HG02610 (cell line): ENCODE measurements around the gene PLXNA4.

ENCODE experiments used
- ATAC-seq: cut with Tn5 transposase; IDR thresholded peaks from one replicate; pipeline ENCODE4 v1.9.1; 2021; ENCODE audit warnings: mild to moderate bottlenecking, moderate library complexity; ENCODE audit not compliant: unreplicated experiment

Gene PLXNA4

DNA sequence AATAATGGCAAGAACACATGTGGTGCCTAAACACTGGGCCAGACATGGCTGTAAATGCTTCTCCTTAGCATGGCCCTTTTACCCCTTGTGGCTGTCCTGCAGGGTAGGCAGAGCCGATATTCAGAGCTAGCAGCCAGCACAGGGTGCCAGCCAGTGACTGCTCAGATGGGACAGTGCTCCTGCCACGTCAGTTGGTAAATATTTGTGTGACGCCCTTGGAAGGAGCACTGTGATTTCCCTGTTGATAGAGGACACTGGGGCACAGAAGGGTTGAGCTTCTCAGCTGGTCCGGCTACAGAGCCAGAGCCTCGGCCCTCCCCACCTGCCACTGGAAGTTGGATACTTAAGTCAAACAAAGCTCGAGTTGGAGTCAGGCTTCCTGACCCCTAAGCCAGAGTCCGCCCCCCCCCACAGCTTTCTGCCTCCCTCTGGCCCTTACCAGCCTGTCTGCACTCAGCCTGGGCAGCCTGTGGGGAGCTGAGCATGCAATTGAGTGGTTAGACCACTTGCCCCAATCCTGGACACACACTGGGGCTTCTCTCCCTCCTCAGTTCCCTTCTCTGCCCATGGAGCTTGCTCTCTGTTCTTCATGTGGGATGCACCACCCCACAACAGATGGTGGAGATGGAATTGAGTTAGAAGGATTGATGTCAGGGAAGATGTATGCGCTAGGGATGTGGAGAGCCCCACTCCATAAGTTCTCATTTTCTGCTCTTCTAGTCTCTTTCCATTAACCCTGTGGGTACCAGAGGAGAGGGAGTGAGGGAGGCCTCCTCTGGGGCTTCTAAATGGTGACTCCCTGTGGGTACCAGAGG is 350.8 kb downstream of the PLXNA4 start:
- ATAC-seq, result no peak

DNA sequence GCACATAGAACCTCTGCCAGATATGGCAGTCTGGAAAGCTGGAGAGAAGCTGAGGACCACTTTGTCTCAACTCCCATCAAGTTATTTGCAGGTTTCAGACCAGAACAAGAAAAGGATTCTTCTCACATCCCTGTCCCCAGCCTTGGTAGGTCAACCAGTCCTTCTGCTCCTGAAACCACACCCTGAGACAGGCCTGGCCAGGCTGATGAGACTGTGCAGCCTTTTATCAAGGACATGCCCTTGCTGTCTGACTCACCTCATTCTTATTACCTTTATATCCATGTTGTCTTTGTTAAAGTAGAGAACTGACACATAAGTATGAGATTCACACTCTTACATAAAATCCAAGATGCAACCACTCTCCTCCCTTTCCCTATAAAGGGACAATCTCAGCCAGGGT is 354.9 kb downstream of the PLXNA4 start:
- no peak for ATAC-seq

DNA sequence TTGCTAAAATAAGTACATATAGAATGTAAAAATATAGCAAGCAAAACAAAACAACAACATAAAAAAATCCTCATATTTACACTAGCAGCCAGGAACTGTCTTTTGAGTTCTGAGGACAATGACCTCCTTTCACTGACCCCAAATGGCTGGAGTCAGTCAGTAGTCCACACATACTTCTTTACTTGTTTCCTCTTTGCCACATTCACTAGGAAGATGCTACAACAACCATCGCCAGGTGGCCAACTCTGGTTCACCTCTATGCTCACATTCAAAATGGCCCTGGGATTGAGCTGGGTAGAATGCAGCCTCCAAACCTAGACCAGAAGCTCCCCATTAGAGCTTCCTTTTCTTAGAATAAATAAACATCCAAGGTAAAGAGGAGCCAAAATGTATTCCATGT is 356.2 kb downstream of the PLXNA4 start:
- ATAC-seq, result no peak

DNA sequence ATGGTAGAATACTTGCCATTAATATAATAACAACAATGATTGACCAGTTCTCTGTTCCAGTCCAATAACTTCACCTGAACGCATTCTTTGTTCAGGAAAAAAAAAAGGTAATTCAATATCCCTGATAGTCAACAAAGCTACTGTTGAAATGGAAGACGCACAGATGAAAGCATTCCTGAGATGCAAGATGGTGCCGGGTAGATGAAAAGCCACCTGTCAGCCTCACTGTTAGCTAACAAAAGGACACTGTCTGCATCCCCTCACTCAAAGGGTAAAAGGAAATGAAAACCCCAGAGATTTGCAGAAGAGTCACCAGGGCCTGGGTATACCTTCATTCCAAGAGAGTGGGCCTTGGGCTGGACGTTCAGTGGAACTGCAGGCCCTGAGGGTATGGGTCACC is 357.4 kb downstream of the PLXNA4 start:
- ATAC-seq, result no peak

DNA sequence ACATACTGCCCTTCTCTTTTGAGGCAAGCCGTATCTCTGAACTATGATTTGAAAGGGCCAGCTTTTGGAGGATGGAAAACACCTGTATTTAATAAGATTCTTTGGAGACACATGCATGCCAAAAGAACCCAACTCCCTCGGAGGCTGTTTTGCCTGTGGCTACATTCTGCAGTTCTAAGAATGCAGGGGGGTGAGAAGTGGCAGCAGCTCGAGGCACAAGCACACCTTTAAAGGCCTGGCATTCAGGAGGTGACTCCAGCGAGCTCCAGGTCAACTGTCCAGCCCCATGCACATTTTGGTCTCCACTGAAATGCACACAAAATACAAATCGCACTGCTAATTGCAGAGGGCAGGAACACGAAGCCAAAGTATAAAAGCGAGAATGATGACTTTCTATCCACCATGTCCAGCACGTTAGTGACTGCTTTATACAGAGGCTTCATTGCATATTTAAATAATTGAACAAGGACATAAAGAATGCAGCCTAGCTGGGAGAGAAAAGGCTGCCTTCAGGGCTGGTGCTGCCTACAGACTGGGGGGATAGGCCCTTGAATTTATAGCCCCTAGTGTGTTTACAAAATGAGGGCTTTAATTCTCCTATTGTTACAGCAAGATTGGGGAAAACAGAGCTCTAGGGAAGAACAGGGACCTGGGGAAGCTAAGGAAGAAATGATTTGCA is 359.3 kb downstream of the PLXNA4 start:
- ATAC-seq, result no peak

DNA sequence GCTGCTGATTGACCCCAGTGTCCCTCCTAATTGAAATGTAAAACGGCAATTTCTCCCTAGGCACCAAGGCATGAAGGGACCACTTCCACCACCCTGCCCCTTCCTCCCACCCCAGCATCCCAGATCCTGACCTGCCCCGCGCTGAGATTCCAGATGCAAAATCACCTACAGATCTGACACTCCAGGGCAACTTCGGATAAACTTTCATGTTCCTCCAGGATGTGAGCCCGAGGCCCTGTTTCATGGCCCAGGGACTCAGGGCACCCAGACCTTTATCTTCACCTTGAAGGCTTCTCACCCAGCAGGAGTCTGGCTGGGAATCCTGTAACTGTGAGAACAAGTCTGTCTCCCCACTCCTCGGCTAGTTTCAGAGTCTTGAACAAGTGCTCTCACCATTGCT is 361.8 kb downstream of the PLXNA4 start:
- ATAC-seq, result no peak

DNA sequence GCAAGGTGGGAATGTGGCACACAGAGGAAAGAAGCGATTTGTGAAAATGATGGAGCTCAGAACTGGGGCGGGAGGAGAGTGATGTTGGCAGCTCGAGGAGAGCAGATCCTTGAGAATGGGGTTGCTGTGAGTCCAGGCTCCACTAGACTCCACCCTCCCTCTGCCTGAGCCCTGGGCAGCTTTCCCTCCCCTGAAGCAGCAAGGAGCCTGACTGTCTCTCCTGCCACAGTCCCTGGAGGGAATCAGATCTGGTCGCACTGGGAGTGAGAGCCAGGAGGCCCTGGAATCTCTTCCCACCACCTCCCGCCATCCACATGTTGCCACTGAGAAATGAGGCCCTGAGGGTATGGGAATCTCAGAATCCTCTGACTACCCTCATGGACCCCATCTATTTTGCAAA is 362.7 kb downstream of the PLXNA4 start:
- ATAC-seq, result no peak

DNA sequence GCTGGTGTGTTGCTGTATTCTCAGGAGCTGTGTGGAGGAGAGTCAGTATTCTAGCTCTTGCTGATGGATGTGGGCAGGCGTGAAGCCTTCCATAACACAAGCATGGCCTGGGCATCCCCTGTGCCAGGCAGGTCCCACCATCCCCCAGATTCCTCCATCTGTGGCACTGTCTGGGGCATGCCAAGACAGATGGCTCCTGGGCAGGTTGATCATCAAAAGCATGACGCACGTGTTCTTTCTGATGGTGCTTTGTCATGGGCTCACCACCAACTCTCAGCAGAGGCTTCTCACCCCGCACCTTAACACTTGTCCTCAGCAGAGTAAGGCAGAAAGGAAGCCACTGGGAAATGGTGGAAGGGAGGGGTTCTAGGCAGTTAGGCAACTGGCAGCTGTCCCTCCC is 364.3 kb downstream of the PLXNA4 start:
- no peak for ATAC-seq

DNA sequence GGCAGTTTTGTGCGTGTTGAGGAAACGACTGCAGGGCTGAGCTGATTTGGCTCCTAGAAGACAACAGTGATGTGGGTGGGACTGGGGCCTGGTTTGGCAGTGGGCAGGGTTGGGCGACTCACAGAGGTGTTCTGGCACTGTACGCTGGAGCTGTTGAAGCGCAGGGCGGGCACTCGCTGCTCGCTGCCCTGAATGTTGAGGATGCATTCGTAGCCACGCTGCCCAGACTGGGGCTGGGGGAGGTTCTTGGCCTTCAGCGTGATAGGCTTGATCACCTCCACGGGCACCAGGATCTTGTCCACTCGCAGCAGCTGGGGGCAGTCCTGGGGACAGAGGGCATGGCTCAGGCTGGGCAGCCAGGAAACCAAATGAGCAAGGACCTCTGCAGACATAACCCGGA is 365.4 kb downstream of the PLXNA4 start:
- no peak for ATAC-seq

DNA sequence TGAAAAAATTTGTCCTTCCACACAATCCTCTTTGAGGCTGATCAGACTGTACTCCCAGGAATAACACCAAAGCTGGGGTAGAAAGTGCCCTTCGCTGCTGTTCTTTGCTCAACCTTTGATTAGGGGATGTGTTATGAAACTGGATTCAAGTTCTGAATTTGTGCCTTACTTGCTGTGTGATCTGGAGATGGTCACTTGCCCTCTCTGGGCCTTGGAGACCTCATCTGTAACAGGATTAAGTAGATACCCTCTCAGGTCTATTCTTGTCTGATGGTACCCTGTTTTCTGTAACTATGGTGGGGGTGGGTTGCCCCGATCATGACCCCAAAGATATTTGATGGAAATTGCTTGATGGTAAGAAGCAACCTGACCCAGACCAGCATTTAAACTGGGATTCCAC is 368.5 kb downstream of the PLXNA4 start:
- no peak for ATAC-seq

DNA sequence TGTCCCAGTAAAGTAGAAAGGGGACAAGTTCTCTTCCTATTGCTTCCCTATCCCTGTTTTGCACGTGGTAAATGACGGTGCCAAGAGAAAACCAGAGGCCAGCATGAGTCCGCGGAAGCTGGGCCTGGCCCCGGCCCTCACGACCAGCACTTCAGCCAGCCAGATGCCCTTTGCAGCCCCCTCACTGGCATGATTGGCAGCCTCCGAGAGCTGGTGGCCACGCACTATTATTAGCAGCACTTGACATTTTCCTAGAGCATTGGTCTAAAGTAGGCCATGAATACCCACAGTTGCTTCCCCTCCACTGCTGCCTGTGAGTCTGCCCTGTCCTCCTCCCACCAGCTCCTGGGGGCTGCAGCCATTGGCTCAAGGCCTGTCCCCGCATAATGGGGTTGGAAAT is 369.1 kb downstream of the PLXNA4 start:
- ATAC-seq, result no peak

DNA sequence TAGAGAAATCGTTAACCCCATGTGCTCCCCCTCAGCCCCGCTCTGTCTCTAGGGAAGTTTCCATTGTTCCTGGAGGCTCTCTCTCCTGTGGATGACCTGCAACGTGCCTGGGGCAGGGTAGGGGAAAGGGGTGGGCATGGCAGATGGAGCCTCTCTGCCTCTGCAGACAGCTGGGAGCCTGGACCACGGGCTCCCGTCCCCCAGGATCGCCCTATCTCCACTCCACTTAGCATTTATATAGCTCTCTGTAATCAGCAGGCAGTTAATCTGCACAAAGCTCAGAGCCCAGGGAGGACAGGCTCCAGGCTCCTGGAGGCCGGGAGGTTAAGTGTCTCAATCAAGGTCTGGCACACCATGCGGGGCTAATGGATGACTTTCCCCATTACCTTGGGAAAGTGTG is 369.7 kb downstream of the PLXNA4 start:
- ATAC-seq, result no peak

DNA sequence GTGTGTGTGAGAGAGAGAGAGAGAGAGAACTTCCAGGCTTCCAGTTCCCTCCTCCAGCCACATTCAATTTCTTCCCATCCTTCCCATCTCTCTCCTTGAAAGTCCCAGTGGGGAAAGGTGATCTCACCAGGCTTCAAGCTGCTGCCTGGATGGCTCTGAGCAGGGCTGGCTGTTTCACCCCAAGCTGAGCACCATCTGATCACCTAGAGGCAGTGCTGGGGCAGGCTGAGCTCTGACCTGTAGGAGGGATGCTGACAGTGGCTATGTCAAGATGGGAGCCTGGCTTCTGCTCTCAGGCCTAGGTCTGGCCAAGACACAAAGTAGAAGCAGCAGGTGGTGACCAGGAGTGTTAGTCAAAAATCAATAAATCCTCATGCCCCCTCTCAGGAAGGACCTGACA is 370.8 kb downstream of the PLXNA4 start:
- no peak for ATAC-seq

DNA sequence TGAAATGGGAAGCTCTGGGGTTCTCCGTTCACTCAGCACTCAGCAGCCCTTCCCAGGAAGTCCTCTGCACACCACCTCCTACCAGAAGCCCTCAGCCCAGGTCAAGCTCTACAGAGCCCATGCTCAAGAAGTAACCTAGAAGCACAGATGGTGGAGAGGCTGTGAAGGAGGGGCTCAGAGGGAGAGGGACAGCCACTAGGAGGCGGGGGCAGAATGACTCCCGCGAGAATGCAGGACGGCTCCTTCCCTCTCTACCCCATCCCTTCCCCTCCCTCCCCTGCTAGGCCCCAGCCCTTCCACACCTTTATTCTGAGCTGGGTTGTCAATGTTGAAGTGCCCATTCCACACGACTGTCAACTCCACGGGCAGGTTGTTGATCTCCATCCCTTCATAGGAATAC is 373.2 kb downstream of the PLXNA4 start:
- ATAC-seq, result no peak

DNA sequence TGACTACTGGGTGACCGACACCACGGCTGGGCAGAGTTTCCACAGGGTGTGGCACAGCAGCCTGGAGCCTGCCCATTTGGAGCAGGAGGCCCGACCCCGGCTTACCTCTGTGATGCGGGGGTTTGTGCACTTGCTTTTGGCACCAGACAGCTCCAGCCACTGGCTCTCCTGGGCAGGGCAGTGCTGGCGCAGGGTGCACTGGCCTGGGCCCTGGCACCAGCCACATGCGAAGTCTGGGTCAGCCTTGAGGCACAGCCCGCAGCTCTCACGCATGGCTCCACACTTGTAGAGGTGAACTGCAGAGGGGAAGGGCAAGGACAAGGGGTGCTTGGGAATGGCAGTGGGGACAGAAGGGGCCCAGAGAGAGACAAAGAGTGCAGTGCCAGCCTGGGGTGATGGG is 373.7 kb downstream of the PLXNA4 start:
- no peak for ATAC-seq

DNA sequence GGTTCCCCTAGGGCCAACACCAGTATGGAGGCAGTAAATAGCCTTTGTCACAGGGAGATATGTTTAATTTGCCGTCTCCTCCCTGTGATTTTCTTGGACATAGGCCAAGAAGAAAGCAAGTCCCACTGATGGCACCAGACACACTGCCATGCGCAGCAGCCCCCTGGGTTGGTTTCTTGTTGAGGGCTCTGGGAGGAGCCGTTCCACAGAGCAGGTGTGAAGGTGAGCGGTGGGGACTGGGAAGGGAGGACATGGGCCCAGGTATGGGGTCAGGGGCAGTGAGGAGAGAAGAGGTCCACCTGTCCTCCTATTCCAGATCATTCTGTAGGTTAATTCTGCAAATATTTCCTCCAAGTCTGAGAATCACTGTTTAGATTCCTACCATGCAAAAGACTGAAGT is 376.1 kb downstream of the PLXNA4 start:
- no peak for ATAC-seq

DNA sequence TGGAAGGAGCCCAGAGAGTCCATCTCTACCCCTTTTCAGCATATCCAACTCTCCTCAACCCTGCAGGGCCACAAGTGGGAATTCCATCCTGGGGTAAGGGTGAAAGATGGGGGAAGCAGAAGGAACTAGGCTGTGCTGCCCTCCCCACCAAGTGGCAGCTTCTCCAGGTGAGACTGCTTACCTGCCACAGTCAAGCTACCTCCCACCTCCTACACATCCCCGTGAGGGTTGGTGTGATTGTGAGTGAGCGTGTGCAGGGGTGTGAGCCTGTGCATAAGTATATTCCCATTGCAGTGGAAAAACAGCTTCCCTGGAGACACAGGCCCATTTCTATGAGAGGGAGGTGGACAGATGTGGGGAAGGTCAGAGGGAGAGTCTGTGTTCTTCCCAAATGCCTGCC is 376.6 kb downstream of the PLXNA4 start:
- no peak for ATAC-seq

DNA sequence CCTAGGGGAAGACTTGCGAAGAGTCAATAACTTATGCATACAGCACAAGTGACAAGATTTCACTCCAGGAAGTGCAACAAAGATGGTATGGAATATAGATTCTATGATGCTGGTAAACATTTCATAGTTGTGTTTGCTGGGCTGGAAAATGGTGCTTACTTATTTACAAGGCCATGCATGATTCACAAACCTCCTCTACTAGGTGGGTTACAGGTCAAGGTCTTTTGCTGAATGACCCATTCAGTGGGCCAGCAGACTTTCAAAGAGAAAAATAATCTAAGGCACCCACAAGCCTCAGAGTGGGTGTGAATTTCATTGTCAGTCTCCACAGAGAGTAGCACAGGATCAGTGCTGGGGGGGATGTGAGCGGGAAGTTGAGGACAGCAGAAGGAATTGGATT is 378.5 kb downstream of the PLXNA4 start:
- ATAC-seq, result no peak

DNA sequence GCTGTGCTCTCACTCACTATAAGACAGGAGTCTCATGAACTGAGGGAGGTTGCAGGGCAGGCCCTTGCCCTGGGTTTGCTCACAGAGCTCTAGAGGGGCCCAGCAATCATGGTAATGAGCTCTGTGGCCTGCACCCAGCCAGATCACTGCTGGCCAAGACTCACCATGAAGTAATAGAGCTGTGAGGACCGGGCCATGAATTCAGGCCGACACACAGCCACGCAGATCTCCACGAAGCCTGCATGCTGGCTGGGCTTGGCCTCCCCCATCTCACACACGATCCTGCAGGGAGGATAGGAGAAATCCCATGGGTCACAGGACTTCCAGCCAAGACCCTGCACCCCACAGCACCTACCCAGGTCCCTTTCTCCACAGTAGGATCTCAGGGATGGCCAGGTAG is 382.4 kb downstream of the PLXNA4 start:
- ATAC-seq, result no peak

DNA sequence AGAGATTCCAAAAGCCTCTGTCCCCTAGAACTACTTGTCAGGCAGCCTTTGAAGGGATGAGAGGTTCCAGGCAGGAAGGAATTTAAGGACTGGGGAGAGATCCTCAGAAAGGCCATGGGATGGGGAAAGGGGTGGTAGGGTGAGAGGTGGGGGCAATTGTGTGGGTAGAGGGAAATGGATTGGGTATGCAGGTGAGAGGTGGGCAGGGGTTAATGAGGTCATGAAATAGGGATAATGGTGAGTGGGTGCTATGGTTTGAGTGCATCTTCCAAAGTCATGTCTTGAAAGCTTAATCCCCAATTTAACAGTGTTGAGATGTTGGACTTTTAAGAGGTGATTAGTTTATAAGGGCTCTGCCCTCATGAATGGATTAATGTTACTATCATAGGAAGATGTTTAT is 383.5 kb downstream of the PLXNA4 start:
- no peak for ATAC-seq

DNA sequence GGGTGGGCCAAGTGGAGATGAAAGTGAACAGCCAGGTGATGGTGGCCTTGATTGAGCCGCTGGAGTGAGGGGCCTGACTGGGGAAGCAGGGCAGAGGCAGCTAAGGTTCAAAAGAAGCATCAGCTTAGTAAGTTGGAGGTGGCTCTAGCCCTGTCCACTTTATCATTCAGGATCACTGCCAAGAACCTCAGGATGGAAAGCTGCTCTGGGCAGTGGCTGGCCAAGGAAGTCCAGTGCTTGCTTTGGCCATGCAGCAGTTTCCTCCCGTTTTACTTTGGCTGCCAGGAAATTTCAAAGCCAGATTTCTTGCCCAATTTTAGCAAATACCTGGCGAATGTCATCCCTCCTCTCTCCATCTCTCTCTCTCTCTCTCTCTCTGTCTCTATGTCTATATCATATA is 384.9 kb downstream of the PLXNA4 start:
- ATAC-seq, result no peak

DNA sequence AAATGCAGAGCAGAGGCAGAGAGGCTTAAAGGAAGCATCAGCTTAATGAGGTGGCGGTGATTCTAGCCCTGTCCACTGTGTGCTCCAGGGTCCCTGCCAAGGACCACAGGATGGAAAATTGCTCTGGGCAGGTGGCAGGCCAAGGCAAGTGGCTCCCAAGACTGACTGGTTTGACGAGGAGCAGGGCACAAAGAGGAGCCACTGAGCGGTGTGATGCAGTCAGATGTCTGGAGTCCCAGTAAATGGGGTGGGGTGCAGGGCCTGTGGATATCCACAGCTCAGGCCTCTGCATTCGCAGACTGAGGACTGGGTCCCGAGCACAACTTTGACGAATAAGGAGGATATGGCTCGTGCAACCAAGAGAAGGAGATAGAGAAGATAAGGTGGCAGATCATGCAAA is 385.6 kb downstream of the PLXNA4 start:
- ATAC-seq, result no peak

DNA sequence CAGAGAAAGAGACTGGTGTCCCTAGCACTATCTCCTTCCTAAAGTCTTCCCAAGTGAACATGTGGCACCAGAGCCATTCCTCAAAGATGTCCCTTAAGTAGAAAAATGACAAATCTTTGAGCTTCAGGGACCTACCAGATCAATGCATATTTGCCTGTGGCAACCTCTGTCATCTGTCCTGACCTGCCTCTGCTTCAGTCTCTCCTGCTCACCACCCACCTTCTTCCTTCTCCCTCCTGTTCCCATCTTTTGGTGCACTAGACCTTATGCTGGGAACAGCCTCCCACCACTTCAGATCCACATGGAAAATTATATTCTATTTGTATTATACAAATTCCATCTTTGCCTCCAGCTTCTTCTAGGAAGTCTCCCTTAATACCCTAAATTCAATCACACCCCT is 386.4 kb downstream of the PLXNA4 start:
- ATAC-seq, result no peak
